Measurements from ENCODE around the gene TM6SF1.
"Not testable (repeated sequence)": the region's sequence is repeated elsewhere in the genome, so short reads cannot be mapped to it uniquely, and the experiment has no call there.

Gene TM6SF1

DNA sequence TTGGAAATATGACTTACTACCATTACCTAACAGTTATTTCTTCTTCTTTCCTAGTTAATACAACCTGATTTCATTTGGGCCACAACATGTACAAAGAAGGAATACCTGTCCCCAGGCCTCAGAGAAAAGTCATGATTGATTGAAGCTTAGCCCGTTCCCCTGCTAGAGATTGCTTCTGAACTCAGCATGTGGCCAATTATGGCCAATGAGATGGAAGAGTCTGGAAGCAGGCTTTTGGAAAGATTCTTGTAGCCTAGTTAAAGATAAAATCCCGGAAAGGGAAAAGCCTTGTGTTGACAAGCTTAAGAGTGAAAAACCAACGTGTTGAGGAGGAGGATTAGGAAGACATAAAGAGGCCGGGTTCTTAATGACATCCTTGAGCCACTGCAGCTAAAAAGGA lies 17.0 kb upstream of the TM6SF1 start:
- no peak for DNase-seq

- DNase-seq: not testable (repeated sequence)
These were observed 15.5 kb upstream of the TM6SF1 start for GRCh38 chr15:83091965-83092308.

- DNase-seq: peak in 1 of 2 donors; percentile 28
These were observed 15.0 kb upstream of the TM6SF1 start for GRCh38 chr15:83092309-83092976.

- no peak for DNase-seq
These were observed 12.9 kb upstream of the TM6SF1 start for GRCh38 chr15:83094583-83094982.

GRCh38 chr15:83098079-83098478 lies 9.4 kb upstream of the TM6SF1 start:
- DNase-seq: no peak

DNA sequence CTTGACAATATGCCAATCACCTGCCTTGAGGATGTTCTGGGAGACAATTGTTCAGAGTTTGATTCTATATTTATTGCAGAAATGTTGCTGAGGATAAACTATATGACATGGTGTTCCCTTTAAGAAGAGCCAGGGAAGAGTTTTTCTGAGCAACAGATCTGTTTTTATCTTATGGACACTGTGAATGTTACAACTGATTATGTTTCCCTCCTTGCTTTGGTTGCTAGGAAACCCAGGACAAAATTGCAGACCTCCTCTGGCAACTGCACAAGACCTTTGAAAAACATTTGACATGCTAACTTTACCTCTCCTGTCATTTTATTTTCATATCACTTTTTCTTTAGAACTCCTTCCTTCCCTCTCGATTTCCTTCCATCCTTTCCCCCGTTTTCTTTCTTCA lies 8.2 kb upstream of the TM6SF1 start:
- DNase-seq: no peak

DNA sequence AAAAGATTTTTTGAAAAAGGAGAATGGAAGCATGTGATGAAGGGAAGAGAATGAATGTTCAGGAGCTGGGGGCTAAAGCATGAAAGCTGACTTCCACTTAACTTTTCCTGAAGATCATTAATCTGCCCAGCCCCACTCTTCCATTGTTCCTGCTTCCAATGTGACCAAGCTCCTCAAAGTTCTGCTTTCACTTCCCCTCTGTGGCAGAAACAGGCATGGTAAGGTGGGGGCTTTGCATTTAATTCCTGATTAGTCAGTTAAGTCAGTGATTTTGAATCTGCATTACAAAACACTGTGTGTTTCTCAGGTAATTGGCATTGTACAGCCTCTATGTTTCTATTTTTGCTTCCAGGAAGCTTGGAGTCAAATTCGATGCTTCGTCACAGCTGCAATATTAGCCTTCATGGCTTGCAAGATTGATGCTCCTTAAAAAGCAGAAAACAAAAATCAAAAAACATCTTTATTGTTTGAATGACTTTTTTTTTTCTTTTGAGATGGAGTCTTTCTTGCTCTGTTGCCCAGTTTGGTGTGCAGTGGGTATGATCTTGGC lies 7.3 kb upstream of the TM6SF1 start:
- DNase-seq: no peak

DNA sequence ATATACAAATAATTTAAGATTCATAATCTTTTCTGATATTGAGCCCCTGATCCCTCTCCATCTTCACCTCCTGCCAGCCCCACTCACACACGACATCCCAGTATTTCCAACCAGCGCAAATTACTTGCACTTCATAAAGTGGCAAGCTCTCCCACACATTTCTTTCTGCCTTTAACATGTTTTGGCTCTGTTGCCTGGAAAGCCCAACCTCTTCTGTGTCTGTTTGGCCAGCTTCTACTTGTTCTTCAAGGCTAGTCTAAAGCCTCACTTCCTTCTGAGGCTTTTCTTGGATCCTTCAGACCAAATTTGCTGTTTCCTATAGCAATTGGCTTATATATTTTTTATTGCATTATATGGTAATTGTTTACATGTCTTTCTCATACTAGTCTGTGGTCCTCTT lies 5.1 kb upstream of the TM6SF1 start:
- no peak for DNase-seq

DNA sequence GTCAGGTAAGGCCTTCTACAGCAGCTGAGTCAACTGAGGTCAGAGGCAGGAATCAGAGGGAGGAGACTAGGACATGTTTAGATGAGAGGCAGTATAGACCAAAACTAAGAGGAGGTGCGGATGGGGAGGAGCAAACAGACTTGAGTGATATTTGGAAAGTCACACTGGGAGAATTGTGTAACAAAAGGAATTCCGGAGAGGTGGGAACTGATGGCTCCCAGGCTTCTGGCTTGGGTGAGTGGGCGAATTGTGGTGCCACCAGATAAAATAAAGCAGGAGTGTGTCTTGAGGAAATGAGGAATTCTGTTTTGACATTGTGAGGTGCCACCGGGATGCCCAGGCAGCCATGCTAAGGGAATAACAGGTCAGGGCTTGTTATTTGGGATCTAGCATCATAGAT lies 3.3 kb upstream of the TM6SF1 start:
- no peak for DNase-seq

DNA sequence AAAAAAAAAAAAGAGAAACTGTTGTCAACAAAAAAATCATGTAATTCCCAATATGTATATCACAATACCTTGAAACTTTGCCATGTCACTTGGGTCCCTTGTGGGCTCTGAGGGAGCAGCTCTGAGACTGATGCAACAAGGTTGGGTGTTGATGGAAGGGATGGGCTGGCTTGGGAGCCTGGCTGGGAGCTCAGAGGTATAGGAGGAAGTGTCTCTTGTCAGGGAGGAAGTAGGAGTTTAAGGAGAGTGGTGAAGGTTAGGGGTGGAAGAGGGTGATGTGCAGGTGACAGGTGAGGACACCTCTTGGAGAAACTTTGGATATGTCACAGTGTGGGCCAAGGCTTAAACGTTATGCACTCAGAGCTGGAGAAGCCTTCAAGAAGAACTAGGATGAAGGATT lies 2.0 kb upstream of the TM6SF1 start:
- no peak for DNase-seq

DNA sequence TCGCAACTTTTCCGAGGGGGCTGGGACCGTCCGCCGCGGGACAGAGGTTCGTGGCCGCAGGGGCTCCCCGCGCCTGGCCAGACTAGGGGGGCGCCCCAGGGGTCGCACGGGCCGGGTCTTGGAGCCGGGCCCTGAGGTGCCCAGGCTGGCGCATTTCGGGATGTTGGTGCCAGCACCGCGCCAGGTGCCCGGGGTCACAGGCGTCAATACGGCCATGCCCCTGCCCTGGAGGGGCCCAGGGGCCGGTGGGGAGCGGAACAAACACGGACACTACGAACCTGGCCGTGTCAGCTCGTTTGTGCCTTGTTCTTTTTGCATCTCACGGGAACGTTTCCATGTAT lies 366 bp downstream of the TM6SF1 start:
- DNase-seq: no peak

DNA sequence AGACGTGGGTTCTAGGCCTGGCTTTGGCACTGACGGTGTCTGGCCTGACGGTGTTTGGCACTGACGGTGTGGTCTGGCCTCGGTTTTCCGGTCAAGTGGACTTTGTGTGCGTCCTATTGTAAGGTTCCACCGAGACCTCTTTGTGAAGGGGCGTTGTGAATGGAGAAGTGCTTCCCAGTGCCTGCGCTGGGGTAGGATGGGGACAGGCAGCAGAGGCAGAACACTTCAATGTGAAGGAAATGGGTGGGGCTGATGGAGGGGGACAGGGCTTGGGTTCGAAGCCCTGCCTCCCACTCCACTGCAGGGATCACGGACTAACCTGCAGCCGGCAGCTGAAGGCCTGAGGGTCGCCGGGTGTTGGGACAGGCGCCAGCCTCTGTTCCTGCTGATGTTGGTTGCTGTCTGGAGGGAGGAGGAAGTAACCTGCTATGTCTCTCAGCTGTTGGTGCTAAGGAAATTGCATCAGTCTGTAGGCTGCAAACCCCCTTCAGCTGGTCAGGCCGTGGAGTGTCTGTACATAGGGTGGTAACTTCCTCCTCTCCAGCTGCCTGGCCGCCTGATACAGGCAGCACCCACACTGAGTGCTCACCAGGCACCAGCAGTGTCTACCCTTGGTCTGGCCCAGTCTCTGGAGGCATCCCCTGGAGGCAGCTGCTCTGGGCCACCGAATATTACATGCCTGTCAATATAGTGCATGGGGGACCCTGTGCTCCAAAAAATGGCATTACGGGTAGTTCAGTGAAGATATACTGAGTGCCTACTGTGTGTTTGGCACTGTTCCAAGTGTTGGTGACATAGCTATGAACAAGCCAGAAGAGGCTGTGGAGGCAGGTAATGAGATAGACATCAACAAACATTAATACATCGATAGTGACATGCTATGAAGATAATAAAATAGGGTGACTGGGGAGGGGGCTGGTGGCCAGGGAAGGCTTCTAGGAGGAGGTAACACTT lies 1.1 kb downstream of the TM6SF1 start:
- DNase-seq: peak; percentile 19 to 69

GRCh38 chr15:83109532-83109931 lies 2.1 kb downstream of the TM6SF1 start:
- no peak for DNase-seq

DNA sequence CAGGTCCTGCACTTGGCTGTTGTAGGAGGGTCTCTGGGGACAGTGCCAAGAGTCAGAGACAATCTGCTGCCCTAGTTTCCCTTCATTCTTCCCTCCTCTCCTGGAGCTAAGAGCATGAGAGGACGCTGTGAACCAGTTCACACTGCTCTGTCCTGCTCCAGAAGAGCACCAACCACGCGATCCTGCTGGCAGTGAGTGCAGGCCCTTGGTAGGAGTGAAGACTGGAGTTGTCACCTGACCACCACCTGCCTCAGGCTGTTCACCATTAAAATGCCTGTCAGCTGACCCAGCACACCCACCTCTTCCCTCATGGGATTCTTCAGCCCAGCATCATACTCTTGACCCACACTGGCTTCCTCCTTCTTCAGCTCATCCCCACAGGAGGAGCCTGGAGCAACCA lies 2.9 kb downstream of the TM6SF1 start:
- DNase-seq: no peak

DNA sequence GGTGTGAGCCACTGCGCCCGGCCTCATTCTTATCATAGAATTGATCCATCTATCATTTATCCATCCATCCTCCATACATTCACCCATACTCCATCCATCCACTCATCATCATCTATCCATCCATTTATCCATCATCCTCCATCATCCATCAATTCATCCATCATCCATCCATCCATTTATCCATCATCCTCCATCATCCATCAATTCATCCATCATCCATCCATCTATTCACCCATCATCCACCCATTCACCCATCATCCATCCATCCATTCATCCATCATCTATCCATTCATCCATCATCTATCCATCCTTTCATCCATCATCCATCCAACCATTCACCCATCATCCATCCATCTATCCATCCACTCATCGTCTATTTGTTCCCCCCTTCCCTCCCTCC lies 3.7 kb downstream of the TM6SF1 start:
- DNase-seq: no peak

DNA sequence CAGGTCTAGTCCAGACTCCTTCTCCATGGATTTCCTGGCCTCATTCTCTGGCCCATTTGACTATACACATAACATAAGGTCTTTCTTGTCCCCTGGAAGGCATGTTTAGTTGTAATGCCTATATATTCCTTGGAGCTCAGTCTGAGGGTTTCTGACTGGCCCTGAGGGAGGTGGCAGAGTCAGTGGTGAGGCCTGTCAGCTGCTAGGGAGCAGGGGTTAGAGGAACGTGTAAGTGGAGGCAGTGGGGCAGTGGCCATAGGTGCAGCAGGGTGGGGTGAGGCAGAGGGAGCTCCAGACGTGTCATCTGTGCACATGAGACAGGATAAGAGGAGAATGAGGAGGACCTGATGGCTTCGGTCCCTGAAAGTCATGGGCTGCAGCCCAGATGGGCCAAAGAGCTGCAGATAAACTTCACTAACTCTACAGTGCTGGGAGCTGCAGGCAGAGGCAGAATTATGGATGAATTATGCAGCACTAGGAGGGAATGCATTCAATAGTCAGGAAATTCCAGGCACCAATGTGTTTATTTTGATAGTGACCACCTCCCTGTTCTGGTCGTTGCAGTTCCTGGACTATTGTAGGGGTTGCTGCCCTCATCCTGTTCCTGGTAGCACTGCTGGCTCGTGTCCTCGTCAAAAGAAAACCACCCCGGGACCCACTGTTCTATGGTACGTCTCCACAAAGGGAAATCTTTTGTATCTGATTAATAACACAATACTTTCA lies 4.9 kb downstream of the TM6SF1 start:
- DNase-seq: no peak

DNA sequence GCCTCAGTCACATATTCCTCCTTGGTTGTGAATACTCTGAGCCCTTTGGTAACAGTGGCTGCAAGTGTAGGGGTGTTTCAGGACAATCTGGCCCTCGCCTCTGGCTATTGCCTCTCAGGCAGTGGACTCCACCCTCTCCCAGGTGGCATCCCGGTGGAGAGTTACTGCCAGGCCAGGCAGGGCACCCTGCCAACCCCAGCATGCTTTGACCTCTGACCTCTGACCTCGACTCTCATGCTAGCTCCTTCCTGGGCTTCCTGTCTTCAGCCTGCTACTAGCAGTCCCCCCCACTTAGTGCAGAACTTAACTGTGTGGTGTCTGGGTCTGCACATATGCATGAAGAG lies 5.5 kb downstream of the TM6SF1 start:
- DNase-seq: no peak

DNA sequence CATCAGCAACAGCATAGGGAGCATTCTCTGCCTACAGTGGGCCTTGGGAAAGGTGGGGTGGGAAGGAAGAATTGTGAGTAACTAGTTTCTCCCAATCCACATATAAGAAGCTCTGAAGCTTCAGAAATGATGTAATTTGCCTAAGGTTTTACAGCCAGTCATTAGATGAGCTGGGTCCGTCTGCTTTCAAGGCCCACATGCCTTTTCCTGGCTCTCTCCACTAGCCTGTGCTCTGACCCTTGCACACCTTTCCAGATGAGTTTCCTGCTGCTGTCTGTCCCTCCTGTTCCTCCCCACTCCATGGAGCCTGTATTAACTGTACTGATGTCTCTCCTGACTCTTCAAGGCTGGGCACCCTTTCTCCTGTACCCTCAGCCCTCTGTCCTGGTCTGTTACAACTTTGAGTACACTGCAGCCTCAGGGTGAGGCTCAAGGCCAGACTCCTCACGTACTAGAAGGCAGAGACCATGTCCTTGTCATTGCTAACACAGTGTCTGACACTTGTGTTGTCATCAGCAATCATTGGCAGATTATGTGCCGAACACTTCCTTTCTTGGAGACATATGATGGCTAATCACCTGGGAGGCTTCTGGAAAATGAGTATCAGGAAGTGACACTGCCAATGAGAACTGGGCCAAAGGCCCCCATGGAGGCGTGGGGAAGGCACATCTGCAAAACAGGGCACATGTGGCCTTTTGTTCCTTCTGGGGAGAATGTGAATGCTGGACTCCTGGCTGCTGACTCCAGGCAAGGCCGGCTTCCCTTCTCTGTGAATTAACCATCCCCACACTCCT lies 6.6 kb downstream of the TM6SF1 start:
- no peak for DNase-seq

DNA sequence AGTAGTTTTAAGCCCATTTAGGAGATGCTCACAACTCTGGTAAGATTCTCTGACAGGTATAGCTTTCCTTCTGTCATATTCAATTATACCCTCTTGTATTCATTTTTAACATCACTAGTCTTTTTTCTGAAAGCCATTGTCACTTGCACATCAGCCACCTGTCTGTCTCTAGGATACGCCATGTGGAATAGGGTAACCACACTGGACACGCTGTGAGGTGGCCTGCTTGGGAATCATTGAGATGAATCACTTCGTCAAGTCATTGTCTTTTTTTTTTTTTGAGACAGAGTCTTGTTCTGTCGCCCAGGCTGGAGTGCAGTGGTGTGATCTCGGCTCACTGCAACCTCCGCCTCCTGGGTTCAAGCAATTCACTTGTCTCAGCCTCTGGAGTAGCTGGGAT lies 7.4 kb downstream of the TM6SF1 start:
- no peak for DNase-seq

DNA sequence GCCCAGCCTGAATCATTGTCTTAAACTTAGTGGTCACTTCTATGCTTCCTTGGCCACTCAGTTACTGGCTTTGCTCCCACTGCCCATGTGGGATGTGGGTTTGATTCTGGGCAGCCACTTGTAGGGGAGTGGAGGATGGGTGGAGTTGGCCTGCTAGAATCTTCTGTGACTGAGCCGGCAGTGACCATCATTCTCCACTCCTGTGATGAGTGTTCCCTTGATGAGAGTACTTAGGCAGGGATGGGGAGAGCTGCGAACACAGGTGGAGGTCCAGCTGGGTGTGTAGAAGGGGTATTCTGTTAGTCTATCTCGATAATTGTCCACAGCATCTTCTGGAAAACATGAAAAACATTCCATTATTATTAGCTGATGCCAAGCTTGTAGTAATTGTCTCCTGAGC lies 8.0 kb downstream of the TM6SF1 start:
- DNase-seq: no peak

DNA sequence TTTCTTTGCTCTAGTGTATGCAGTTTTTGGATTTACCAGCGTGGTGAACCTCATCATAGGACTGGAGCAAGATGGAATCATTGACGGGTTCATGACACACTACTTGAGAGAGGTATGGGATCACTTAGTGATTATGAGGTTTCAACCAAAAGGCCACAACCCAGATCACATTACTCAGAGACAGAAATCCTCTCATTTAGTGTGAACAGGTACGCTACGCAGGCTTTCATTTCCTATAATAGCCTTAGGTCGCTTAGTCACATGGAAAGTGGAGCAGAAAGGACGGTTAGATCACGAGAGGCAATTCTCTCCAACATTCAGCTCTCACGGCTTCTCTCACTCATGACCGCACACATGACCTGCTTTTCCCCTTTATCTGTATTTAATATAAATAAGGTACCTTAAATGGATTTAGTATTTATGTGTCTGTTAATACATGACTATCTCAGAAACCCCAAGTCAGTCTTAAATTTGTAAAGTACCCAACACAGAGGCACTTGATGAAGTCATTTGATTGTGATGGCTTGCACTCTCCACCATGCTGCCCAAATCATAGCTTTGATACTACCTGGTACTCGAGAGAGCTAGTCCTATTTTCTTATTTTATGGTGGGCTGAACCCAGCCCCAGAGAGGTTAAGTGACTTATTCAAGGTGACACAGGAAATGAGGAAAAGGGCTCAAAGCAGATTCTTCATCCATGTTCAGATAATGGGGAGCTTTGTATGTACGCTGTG lies 8.6 kb downstream of the TM6SF1 start:
- DNase-seq: no peak

DNA sequence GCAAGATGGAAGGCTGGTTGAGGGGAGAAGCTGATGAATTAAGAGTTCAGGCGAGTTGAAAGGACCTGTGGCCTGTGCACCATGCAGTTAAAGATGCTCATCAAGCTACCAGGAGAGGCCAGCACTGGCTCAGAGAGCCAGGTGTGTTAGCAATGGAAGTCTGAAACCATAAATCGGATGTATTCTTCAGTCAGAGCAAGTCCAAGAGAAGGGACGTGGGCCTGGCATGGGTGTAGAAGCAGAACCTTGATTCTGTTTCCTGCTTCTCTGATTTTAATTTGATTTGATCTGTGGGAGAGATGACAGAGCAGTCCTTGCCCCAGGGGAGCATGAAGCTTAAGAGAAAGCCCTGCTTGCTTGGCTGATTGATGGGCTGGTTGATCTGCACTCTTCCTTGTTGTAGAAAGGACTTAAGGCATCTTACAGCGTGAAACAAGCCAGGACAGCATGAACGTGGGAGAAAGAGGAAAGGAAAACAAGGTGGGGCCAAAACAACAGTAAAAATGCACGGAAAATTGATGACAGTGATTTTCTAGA lies 10.9 kb downstream of the TM6SF1 start:
- DNase-seq: no peak
